Right lobe of liver (tissue), 4 donors: ENCODE results near the gene SH3BGRL2.

Source experiments
- POLR2A ChIP-seq: fragments of 450-650 bp; IDR thresholded peaks from one replicate; pipeline ENCODE4 v1.6.1; 2017; ENCODE audit warnings: antibody characterized with exemption, mild to moderate bottlenecking
- TF ChIP-seq, protein P1 (sequence below), 4 donors: fragments of 200-600 bp in 3 of 4; fragments of 450-650 bp in 1 of 4; IDR thresholded peaks; one replicate each; pipeline versions ENCODE4 v1.5.1 to v1.8.0; 2016 to 2022; ENCODE audit warnings: antibody characterized with exemption in 4 of 4, mild to moderate bottlenecking in 2 of 4
- donor health status: DM: no; HTN: no; CAD: no.
- donor health status: DM: no; HTN: no; CAD: no.
- donor health status: DM: no; HTN: yes; CAD: no.

GRCh38 chr6:79668381-79668780 lies 37.3 kb downstream of the SH3BGRL2 start:
- TF ChIP-seq, protein P1, sequence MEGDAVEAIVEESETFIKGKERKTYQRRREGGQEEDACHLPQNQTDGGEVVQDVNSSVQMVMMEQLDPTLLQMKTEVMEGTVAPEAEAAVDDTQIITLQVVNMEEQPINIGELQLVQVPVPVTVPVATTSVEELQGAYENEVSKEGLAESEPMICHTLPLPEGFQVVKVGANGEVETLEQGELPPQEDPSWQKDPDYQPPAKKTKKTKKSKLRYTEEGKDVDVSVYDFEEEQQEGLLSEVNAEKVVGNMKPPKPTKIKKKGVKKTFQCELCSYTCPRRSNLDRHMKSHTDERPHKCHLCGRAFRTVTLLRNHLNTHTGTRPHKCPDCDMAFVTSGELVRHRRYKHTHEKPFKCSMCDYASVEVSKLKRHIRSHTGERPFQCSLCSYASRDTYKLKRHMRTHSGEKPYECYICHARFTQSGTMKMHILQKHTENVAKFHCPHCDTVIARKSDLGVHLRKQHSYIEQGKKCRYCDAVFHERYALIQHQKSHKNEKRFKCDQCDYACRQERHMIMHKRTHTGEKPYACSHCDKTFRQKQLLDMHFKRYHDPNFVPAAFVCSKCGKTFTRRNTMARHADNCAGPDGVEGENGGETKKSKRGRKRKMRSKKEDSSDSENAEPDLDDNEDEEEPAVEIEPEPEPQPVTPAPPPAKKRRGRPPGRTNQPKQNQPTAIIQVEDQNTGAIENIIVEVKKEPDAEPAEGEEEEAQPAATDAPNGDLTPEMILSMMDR (IDR thresholded peaks at IDR 0.05): no peak
- no peak for TF ChIP-seq POLR2A
